Small intestine (tissue), 16 donors: ENCODE data around the gene SAE1. TPM values are rescaled to one million over a fixed set of nuclear protein-coding genes. Genes with fewer than 3 reads are reported as not detected.

Experiments
- DNase-seq, 2 donors: peaks; one replicate each; pipeline versions ENCODE4 v3.0.0 to v3.0.0-alpha.2; 2013
- FAIRE-seq: peaks from 2 replicates; lab custom pipeline; 2012; peaks lifted over from hg19 to GRCh38; lab: Jason Lieb, UNC
- H3K27ac ChIP-seq, 3 donors: one replicate each; pipeline ENCODE4 v1.5.1; 2013; ENCODE audit warnings: low read length in 2 of 3, mild to moderate bottlenecking in 2 of 3, control low read depth in 1 of 3, inconsistent platforms in 1 of 3, low read depth in 1 of 3, moderate library complexity in 1 of 3
- H3K27me3 ChIP-seq, 3 donors: one replicate each; pipeline ENCODE4 v1.6.1; 2013; ENCODE audit warnings: low read length in 3 of 3, inconsistent platforms in 1 of 3; ENCODE audit not compliant: control insufficient read depth in 3 of 3, insufficient read depth in 3 of 3
- H3K36me3 ChIP-seq, 3 donors: one replicate each; pipeline ENCODE4 v1.6.1; 2013; ENCODE audit warnings: low read length in 3 of 3, inconsistent platforms in 1 of 3, low read depth in 1 of 3, mild to moderate bottlenecking in 1 of 3, moderate library complexity in 1 of 3; ENCODE audit not compliant: control insufficient read depth in 3 of 3, insufficient read depth in 2 of 3
- H3K4me1 ChIP-seq, 3 donors: one replicate each; pipeline ENCODE4 v1.6.1; 2013; ENCODE audit warnings: low read length in 2 of 3, inconsistent platforms in 1 of 3, low read depth in 1 of 3, mild to moderate bottlenecking in 1 of 3, moderate library complexity in 1 of 3; ENCODE audit not compliant: control insufficient read depth in 3 of 3, insufficient read depth in 2 of 3
- H3K4me3 ChIP-seq, 3 donors: one replicate each; pipeline ENCODE4 v1.5.1; 2013; ENCODE audit warnings: low read length in 3 of 3, control low read depth in 1 of 3, inconsistent platforms in 1 of 3, low read depth in 1 of 3, mild to moderate bottlenecking in 1 of 3, moderate library complexity in 1 of 3
- H3K9me3 ChIP-seq, 2 donors: one replicate each; pipeline ENCODE4 v1.6.1; 2013; ENCODE audit warnings: low read depth in 1 of 2, low read length in 1 of 2; ENCODE audit not compliant: control insufficient read depth in 2 of 2, insufficient read depth in 1 of 2
- WGBS, 3 donors: extraction: QIAGEN DNeasy Blood & Tissue Kit; methylation state at CpG; one replicate each; pipeline ENCODE4 v1.1.7; 2013; 5-methylcytosine and 5-hydroxymethylcytosine counted together
- long read RNA-seq, 10 donors: transcript quantifications; one replicate each; lab custom pipeline, GENCODE V29; 2026
- polyA plus RNA-seq, 4 donors: library from polyadenylated mRNA; stranded (reverse) in 3 of 4; unstranded in 1 of 4; fragments of 200-250 nt in 3 of 4; fragments of 120-200 nt in 1 of 4; gene quantifications; one replicate each; pipeline versions ENCODE4 v1.2.1 to v1.2.3, GENCODE V29; 2013
- donor health status: healthy with polysubstance abuse.
- donor health status: control.
- donor health status: control.
- donor health status: Bipolar disorder and iron deficiency.
- donor health status: healthy.

The SAE1 gene
- polyA plus RNA-seq = 10 to 100 TPM; 28.6 to 77.5 (median 45.1) TPM
- long read RNA-seq, donor 1, transcript SAE1-201 (9 exons, 2,049 nt) = major isoform, 32 of 39 reads
- long read RNA-seq, donor 1, partial matches to known transcripts = 6 of 39 reads
- long read RNA-seq, donor 1, other reads (novel, unspliced or antisense) = 0 of 39 reads
- long read RNA-seq, donor 2, transcript SAE1-201 (9 exons, 2,049 nt) = major isoform, 5 of 5 reads
- long read RNA-seq, donor 2, partial matches to known transcripts = 0 of 5 reads
- long read RNA-seq, donor 2, other reads (novel, unspliced or antisense) = 0 of 5 reads
- long read RNA-seq, donor 3, transcript SAE1-201 (9 exons, 2,049 nt) = major isoform, 14 of 19 reads
- long read RNA-seq, donor 3, partial matches to known transcripts = 5 of 19 reads
- long read RNA-seq, donor 3, other reads (novel, unspliced or antisense) = 0 of 19 reads
- long read RNA-seq, donor 4, partial matches to known transcripts = 0 of 2 reads
- long read RNA-seq, donor 4, other reads (novel, unspliced or antisense) = 0 of 2 reads
- long read RNA-seq, donor 5, partial matches to known transcripts = 0 of 3 reads
- long read RNA-seq, donor 5, other reads (novel, unspliced or antisense) = 0 of 3 reads
- long read RNA-seq, donor 6, transcript SAE1-201 (9 exons, 2,049 nt) = major isoform, 7 of 7 reads
- long read RNA-seq, donor 6, partial matches to known transcripts = 0 of 7 reads
- long read RNA-seq, donor 6, other reads (novel, unspliced or antisense) = 0 of 7 reads
- long read RNA-seq, donor 7, transcript SAE1-201 (9 exons, 2,049 nt) = major isoform, 39 of 61 reads
- long read RNA-seq, donor 7, partial matches to known transcripts = 15 of 61 reads
- long read RNA-seq, donor 7, other reads (novel, unspliced or antisense) = 6 of 61 reads
- long read RNA-seq, donor 8 = 0 reads
- long read RNA-seq, donor 9, transcript SAE1-201 (9 exons, 2,049 nt) = major isoform, 5 of 5 reads
- long read RNA-seq, donor 9, partial matches to known transcripts = 0 of 5 reads
- long read RNA-seq, donor 9, other reads (novel, unspliced or antisense) = 0 of 5 reads
- long read RNA-seq, donor 10, transcript SAE1-201 (9 exons, 2,049 nt) = major isoform, 20 of 21 reads
- long read RNA-seq, donor 10, partial matches to known transcripts = 0 of 21 reads
- long read RNA-seq, donor 10, other reads (novel, unspliced or antisense) = 0 of 21 reads

- H3K4me3 ChIP-seq = peak within 1 kb of the TSS; percentile 59 to 91 (median 72)
- DNase-seq (peak; percentile 92 to 98), FAIRE-seq (no peak)
- peaks cover 0 to 19% (median 0%) of the 10 kb centered on the region in 3 donors for H3K36me3 ChIP-seq
- peaks cover 0 to 4% (median 2%) of the 10 kb centered on the region in 3 donors for H3K4me1 ChIP-seq
- peaks cover 0 to 6% of the 10 kb centered on the region in 2 donors for H3K9me3 ChIP-seq
- peak within 1 kb of the TSS; percentile 53 to 91 (median 84) for H3K27ac ChIP-seq
- no peaks in the 10 kb centered on the region for H3K27me3 ChIP-seq
- 0% methylated on average over 46 to 51 of the region's 51 CpGs for WGBS, 3 donors
Measured at GRCh38 chr19:47130589-47131227, at the start of gene SAE1. Gene SAE1 (plus strand): TSS chr19:47130835. CDS start chr19:47130931, 96 bp downstream.

- Histone ChIP-seq H3K9me3 (no peaks in the 10 kb centered on the region), H3K27ac (no peak overlapping the region), H3K4me3 (no peak overlapping the region), H3K27me3 (no peaks in the 10 kb centered on the region), H3K4me1 (peaks cover 0 to 4% (median 0%) of the 10 kb centered on the region in 3 donors), H3K36me3 (peaks cover 16 to 96% (median 20%) of the 10 kb centered on the region in 3 donors)
- DNase-seq (no peak), FAIRE-seq (no peak)
- 85 to 91% (median 89%) methylated on average over 6 of the region's 6 CpGs for WGBS, 3 donors
Measured at GRCh38 chr19:47081095-47081494, 49.5 kb upstream of the SAE1 start.

GRCh38 chr19:47082493-47082892 lies 48.1 kb upstream of the SAE1 start:
- H3K27me3 ChIP-seq = no peaks in the 10 kb centered on the region
- 92 to 98% (median 96%) methylated on average over 5 of the region's 5 CpGs for WGBS, 3 donors
- no peaks in the 10 kb centered on the region for H3K9me3 ChIP-seq
- H3K4me3 ChIP-seq = no peak overlapping the region
- H3K4me1 ChIP-seq = peaks cover 0 to 4% (median 0%) of the 10 kb centered on the region in 3 donors
- DNase-seq (no peak), FAIRE-seq (no peak)
- H3K27ac ChIP-seq = no peak overlapping the region
- H3K36me3 ChIP-seq = peaks cover 20 to 96% (median 20%) of the 10 kb centered on the region in 3 donors

- FAIRE-seq (no peak), DNase-seq (no peak)
- no peak overlapping the region for H3K4me3 ChIP-seq
- H3K9me3 ChIP-seq = no peaks in the 10 kb centered on the region
- H3K27me3 ChIP-seq = no peaks in the 10 kb centered on the region
- H3K36me3 ChIP-seq = peaks cover 20 to 99% (median 20%) of the 10 kb centered on the region in 3 donors
- WGBS, 3 donors = 92 to 95% (median 94%) methylated on average over 24 of the region's 24 CpGs
- peaks cover 0 to 15% (median 0%) of the 10 kb centered on the region in 3 donors for H3K4me1 ChIP-seq
- no peak overlapping the region for H3K27ac ChIP-seq
Measured at GRCh38 chr19:47084879-47085439, 45.7 kb upstream of the SAE1 start.

GRCh38 chr19:47086280-47086679 lies 44.4 kb upstream of the SAE1 start:
- DNase-seq (no peak), FAIRE-seq (no peak)
- peaks cover 19 to 98% (median 20%) of the 10 kb centered on the region in 3 donors for H3K36me3 ChIP-seq

GRCh38 chr19:47089767-47090350 lies 40.8 kb upstream of the SAE1 start:
- Histone ChIP-seq H3K9me3 (no peaks in the 10 kb centered on the region), H3K27ac (peak overlapping the region; percentile 86 to 93 (median 86)), H3K4me3 (no peak overlapping the region), H3K36me3 (peaks cover 10 to 98% (median 11%) of the 10 kb centered on the region in 3 donors), H3K4me1 (peaks cover 3 to 35% (median 5%) of the 10 kb centered on the region in 3 donors), H3K27me3 (no peaks in the 10 kb centered on the region)
- DNase-seq = no peak
- FAIRE-seq = no peak
- WGBS, 3 donors = 77 to 88% (median 81%) methylated on average over 20 to 21 of the region's 21 CpGs

More at GRCh38 chr19:47086280-47086679, 44.4 kb upstream of the SAE1 start:
- Histone ChIP-seq H3K4me1 (peaks cover 0 to 19% (median 0%) of the 10 kb centered on the region in 3 donors), H3K27ac (no peak overlapping the region), H3K4me3 (no peak overlapping the region), H3K9me3 (no peaks in the 10 kb centered on the region), H3K27me3 (no peaks in the 10 kb centered on the region)
- 97% methylated on average over 12 to 17 of the region's 17 CpGs for WGBS, 3 donors

- FAIRE-seq = no peak
- WGBS, 3 donors = 76 to 91% (median 81%) methylated on average over 5 of the region's 5 CpGs
- Histone ChIP-seq H3K4me3 (no peak overlapping the region), H3K4me1 (peaks cover 11 to 69% (median 24%) of the 10 kb centered on the region in 3 donors), H3K27me3 (no peaks in the 10 kb centered on the region), H3K9me3 (no peaks in the 10 kb centered on the region), H3K27ac (peak overlapping the region; percentile 12 to 99 (median 98)), H3K36me3 (peaks cover 2 to 92% (median 3%) of the 10 kb centered on the region in 3 donors)
- no peak for DNase-seq
Measured at GRCh38 chr19:47093254-47093653, 37.4 kb upstream of the SAE1 start.
